D721Med (cell line): Measurements from ENCODE around the gene WNT1.

Experiments
- DNase-seq: peaks from one replicate; pipeline ENCODE4 v3.0.0; 2011; ENCODE audit warnings: low spot score; ENCODE audit not compliant: insufficient read length
- FAIRE-seq: peaks from 2 replicates; lab custom pipeline; 2011; peaks lifted over from hg19 to GRCh38; lab: Jason Lieb, UNC
- TF ChIP-seq, protein P1 (sequence below): IDR thresholded peaks from 2 replicates; pipeline ENCODE4 v1.5.1; 2012; ENCODE audit warnings: mild to moderate bottlenecking, control low read depth; ENCODE audit not compliant: insufficient read depth; ENCODE audit errors: missing control alignments

WNT1 gene

DNA sequence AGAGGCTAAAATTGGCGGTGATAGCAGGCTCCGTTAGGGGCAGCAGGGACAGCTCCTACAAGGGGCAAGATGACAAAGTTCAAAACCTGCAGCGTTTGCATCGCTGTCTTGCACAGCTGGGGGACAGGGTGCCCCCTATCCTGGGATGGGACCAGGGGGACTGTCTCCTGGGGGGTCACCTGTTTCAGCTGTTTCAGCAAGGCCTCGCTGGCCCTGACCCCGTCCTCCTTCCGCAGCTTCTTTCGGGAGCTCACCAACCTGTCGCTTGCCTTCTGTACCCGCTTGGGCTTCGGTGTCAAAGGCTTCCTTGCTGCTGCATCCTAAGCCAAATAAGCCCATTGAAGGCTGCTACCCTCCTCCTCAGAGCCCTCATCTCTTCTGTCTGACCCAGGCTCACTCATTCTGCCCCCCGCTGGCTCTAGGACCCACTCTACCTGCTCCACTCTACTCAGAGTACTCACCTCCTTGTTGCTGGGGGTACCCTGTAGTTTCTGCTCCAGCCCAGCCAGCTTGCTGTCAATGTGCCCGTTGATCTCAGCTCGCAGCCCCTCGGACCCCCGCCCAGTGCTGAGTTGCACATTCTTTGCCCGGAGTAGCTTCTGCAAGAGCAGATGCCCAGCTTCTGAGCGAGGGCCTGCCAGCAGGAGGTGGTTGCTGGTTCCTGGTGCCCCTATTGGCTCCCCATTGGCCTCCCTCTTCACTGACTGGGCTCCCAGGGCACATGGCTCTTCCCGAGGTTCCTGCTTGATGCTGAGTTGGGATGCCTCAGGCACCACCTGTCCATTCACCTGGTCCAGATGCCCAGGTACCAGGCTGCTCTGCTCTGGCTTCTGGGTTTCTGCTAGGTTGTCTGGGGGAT lies 52.8 kb downstream of the WNT1 start:
- peak; percentile 14 for DNase-seq
- TF ChIP-seq, protein P1, sequence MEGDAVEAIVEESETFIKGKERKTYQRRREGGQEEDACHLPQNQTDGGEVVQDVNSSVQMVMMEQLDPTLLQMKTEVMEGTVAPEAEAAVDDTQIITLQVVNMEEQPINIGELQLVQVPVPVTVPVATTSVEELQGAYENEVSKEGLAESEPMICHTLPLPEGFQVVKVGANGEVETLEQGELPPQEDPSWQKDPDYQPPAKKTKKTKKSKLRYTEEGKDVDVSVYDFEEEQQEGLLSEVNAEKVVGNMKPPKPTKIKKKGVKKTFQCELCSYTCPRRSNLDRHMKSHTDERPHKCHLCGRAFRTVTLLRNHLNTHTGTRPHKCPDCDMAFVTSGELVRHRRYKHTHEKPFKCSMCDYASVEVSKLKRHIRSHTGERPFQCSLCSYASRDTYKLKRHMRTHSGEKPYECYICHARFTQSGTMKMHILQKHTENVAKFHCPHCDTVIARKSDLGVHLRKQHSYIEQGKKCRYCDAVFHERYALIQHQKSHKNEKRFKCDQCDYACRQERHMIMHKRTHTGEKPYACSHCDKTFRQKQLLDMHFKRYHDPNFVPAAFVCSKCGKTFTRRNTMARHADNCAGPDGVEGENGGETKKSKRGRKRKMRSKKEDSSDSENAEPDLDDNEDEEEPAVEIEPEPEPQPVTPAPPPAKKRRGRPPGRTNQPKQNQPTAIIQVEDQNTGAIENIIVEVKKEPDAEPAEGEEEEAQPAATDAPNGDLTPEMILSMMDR: no peak
- no peak for FAIRE-seq

- TF ChIP-seq, protein P1: no peak
- no peak for FAIRE-seq
- DNase-seq: no peak
Measured at GRCh38 chr12:49031573-49032161, 53.5 kb downstream of the WNT1 start.
